Aorta (tissue), 5 donors: ENCODE data around the gene ZNF219. TPM values are rescaled to one million over a fixed set of nuclear protein-coding genes. Genes with fewer than 3 reads are reported as not detected.

Experiments used
- ATAC-seq: fragments of 200-7000 bp; cut with Tn5 transposase; one replicate; pipeline ENCODE4 v1.9.1; 2022; ENCODE audit warnings: moderate library complexity; ENCODE audit not compliant: low FRiP score
- DNase-seq, 2 donors: peaks; one replicate each; pipeline ENCODE4 v3.0.0-alpha.2; 2020
- H3K27ac ChIP-seq, 2 donors: one replicate each; pipeline ENCODE4 v1.5.1; 2013; ENCODE audit warnings: low read length in 2 of 2, mild to moderate bottlenecking in 2 of 2, moderate library complexity in 2 of 2, control low read depth in 1 of 2, inconsistent platforms in 1 of 2, low read depth in 1 of 2
- H3K27me3 ChIP-seq, 2 donors: one replicate each; pipeline ENCODE4 v1.6.1; 2013; ENCODE audit warnings: control low read depth in 1 of 2, low read length in 1 of 2, mild to moderate bottlenecking in 1 of 2, moderate library complexity in 1 of 2; ENCODE audit not compliant: insufficient read depth in 2 of 2, control insufficient read depth in 1 of 2
- H3K36me3 ChIP-seq, 2 donors: one replicate each; pipeline ENCODE4 v1.6.1; 2013; ENCODE audit warnings: control low read depth in 1 of 2, low read length in 1 of 2, mild to moderate bottlenecking in 1 of 2; ENCODE audit not compliant: insufficient read depth in 2 of 2, control insufficient read depth in 1 of 2
- H3K4me1 ChIP-seq, 2 donors: one replicate each; pipeline ENCODE4 v1.6.1; 2013; ENCODE audit warnings: low read length in 2 of 2, control low read depth in 1 of 2, mild to moderate bottlenecking in 1 of 2, moderate library complexity in 1 of 2; ENCODE audit not compliant: insufficient read depth in 2 of 2, control insufficient read depth in 1 of 2
- H3K4me3 ChIP-seq, 2 donors: one replicate each; pipeline ENCODE4 v1.5.1; 2013; ENCODE audit warnings: low read length in 2 of 2, control low read depth in 1 of 2, mild to moderate bottlenecking in 1 of 2
- H3K9me3 ChIP-seq: one replicate; pipeline ENCODE4 v1.6.1; 2013; ENCODE audit warnings: mild to moderate bottlenecking, low read length; ENCODE audit not compliant: control insufficient read depth
- WGBS, 2 donors: extraction: QIAGEN DNeasy Blood & Tissue Kit; methylation state at CpG; one replicate each; pipeline ENCODE4 v1.1.7; 2013; 5-methylcytosine and 5-hydroxymethylcytosine counted together
- intact Hi-C, 2 donors: fragments of 100-400 bp; cut with DNase I; formaldehyde crosslinking; loops; one replicate each; pipeline versions ENCODE4 v1.14.2 to v1.15.0; 2022
- polyA plus RNA-seq, 2 donors: library from polyadenylated mRNA; stranded (reverse); fragments of 200-250 nt; gene quantifications; one replicate each; pipeline ENCODE4 v1.2.3, GENCODE V29; 2013
- total RNA-seq, 2 donors: library from RNA; stranded (reverse); fragmentation: NEBNext Ultra II Directional; extraction: Animal tissue kit (Norgen Biotek cat#: 25700); gene quantifications; one replicate each; pipeline ENCODE4 v1.2.1, GENCODE V29; 2021
- donor health status: healthy with polysubstance abuse.
- donor health status: Bipolar disorder and iron deficiency.
- donor health status: DM: no; HTN: no; CAD: no.
- donor health status: DM: no; HTN: no; CAD: no.
- donor health status: DM: yes; HTN: yes; CAD: no.

Gene ZNF219
- total and polyA plus RNA-seq, 4 donors: 24.5 to 41.3 (median 36.2) TPM

DNA sequence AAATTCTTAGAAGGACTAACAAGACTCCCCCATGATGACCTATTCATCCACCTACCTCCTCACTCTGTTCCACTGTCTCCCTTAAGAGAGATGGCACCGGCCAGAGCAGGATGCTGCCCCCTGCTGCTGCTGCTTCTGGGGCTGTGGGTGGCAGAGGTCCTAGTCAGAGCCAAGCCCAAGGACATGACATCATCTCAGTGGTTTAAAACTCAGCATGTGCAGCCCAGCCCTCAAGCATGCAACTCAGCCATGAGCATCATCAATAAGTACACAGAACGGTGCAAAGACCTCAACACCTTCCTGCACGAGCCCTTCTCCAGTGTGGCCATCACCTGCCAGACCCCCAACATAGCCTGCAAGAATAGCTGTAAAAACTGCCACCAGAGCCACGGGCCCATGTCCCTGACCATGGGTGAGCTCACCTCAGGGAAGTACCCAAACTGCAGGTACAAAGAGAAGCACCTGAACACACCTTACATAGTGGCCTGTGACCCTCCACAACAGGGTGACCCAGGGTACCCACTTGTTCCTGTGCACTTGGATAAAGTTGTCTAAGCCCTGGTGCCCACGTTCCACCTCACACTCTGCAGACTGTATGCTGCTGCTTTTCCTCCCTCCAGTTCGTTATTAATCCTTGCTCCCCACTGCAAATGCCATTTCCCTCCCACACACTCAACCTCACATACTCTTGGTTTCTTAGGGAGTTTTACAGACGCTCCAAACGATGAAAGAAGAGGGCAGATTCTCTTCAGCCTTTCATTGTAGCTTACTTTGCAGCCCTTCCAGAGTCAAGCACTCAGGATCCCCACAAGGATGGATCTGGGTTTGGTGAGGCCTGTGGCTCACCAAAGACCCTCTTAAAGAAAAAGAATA, 40.4 kb downstream of the ZNF219 start, which contains the start of gene RNASE8:
Gene RNASE8 (plus strand): TSS at position 20 of the 873 bp plus-strand sequence. CDS start 71 bp downstream, at position 91.
- Histone ChIP-seq H3K9me3 (no peaks in the 10 kb centered on the region), H3K4me3 (no peak within 1 kb of the TSS), H3K4me1 (no peaks in the 10 kb centered on the region), H3K36me3 (no peaks in the 10 kb centered on the region), H3K27me3 (no peaks in the 10 kb centered on the region), H3K27ac (no peak within 1 kb of the TSS)
- peak; percentile 40 for ATAC-seq
- WGBS, 2 donors: 64 to 74% methylated on average over 8 of the region's 8 CpGs
- intact Hi-C loops: no loop called here
- no peak for DNase-seq

DNA sequence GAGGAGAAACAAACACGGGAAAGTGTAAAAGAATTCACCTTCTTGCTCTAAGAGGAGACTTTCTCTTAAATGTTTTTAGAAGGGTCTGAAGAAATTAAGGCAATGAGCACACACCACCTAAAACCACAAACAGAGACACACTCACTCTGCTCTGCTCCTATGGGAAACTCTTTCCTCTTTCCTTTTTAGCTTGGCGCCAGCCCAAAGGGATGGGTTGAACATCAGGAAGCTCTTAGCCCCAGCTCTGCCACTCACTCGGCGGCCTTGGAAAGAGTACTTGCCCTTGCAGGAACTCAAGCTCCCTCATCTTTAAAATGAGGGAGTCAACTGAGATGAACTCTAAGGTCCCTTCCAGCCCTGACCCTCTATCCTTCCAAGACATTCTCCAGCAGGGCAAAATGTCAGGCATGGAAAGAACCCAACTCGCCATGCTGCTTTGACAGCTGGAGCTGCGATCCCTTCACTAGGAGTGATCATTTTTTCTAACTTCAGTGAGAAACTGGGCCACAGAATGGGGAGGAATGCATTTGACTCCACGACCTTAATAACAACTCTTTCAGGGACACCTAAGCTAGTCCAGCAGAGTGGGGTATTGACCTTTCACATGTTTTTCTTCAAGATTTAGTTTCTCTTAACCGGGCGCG, 41.8 kb downstream of the ZNF219 start:
- Histone ChIP-seq H3K4me1 (no peaks in the 10 kb centered on the region), H3K9me3 (no peaks in the 10 kb centered on the region), H3K36me3 (no peaks in the 10 kb centered on the region), H3K27me3 (no peaks in the 10 kb centered on the region), H3K27ac (no peak overlapping the region), H3K4me3 (no peak overlapping the region)
- no peak for ATAC-seq
- WGBS, 2 donors: 85 to 87% methylated on average over 10 of the region's 10 CpGs
- intact Hi-C loops: no loop called here
- DNase-seq: no peak

DNA sequence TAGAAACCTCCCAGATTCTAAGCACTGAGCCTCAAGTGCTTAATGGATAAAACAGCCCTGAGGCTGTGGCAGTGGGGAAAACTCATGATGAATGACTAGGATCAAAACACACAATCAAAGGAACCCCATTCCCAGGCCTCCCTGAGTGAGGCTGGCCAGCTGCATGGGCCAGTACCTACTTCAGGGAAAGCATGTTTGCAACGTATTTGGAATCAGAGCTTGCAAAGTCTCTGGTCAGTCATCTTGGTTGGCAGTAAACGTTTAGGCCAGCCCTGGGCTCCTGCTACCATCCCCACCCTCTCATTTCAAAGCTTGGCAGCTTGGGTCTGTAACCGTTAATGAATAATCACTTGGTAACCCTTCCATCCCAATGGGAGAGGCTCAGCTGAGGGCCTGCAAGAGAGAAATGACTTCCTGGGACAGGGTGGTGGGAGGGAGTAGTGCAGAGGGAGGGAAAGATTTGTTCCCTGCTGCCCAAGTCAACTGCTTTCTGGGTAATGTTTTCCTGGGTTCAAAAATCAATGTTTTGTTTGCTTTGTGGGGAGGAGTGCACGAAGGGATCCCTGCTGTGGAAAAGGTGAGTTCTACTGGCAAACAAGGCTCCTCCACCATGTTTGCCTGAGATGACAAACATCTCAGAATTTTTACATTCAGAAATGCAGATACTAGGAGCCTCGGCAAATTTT, 42.9 kb downstream of the ZNF219 start:
- no peaks in the 10 kb centered on the region for H3K36me3 ChIP-seq
- intact Hi-C loops: no loop called here
- WGBS, 2 donors: 53 to 57% methylated on average over 5 of the region's 5 CpGs

DNA sequence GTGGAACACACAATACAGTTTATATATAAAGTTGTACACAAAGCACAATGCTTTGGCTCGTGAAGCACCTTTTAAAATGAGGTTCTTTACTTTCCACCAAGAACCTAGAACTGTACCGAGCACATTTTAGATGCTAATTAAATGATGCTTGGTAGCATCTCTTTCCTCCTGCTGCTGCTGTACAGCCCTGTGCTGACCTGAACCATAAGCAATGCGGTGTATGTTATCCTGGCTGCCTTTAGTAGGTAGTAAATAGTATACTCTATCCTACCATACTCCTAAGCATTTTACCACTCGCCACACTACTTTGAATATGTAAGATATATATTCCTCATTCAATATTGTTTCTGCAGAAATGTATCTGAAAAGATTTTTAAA, 43.7 kb downstream of the ZNF219 start:
- WGBS, 2 donors: 74 to 78% methylated on average over 4 of the region's 4 CpGs
- Histone ChIP-seq H3K4me1 (no peaks in the 10 kb centered on the region), H3K27ac (no peak overlapping the region), H3K27me3 (no peaks in the 10 kb centered on the region), H3K4me3 (no peak overlapping the region), H3K9me3 (no peaks in the 10 kb centered on the region), H3K36me3 (no peaks in the 10 kb centered on the region)
- DNase-seq: no peak
- no peak for ATAC-seq
- intact Hi-C loops: no loop called here

More for the DNA sequence above, 42.9 kb downstream of the ZNF219 start:
- no peak overlapping the region for H3K27ac ChIP-seq
- ATAC-seq (no peak), DNase-seq (no peak)
- no peak overlapping the region for H3K4me3 ChIP-seq
- no peaks in the 10 kb centered on the region for H3K27me3 ChIP-seq
- H3K9me3 ChIP-seq: no peaks in the 10 kb centered on the region
- H3K4me1 ChIP-seq: no peaks in the 10 kb centered on the region

DNA sequence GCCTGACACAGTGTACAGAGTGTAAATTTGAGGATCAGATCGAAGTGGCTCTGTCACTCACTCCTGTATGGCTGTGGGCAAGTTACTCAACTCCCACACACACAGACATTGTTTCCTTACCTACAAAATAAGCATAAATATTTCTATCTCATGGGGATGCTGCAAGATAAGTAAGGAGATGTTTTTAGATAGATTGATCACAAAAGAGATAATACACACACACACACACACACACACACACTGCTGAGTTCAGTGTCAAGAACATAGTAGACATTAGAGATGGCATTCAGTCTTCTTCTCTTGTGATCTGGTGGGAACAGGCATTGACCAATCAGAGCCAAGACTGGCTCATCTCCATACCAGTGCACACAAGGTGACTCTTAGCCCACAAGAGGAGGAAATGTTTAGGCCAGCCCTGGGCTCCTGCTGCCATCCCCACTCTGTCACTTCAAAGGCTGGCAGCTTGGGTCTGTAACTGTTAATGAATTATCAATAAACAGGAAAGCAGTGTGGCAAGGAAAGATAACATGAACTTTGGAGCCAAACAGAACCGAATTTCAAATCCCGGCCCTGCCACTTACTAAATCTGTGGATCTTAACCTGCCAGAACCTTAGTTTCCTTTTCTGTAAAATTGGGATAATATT, 44.2 kb downstream of the ZNF219 start:
- no peak overlapping the region for H3K27ac ChIP-seq
- no peaks in the 10 kb centered on the region for H3K36me3 ChIP-seq
- intact Hi-C loops: no loop called here
- no peaks in the 10 kb centered on the region for H3K4me1 ChIP-seq
- H3K9me3 ChIP-seq: no peaks in the 10 kb centered on the region
- 74 to 75% methylated on average over 3 of the region's 3 CpGs for WGBS, 2 donors
- no peak for ATAC-seq
- no peak for DNase-seq
- no peak overlapping the region for H3K4me3 ChIP-seq
- no peaks in the 10 kb centered on the region for H3K27me3 ChIP-seq

DNA sequence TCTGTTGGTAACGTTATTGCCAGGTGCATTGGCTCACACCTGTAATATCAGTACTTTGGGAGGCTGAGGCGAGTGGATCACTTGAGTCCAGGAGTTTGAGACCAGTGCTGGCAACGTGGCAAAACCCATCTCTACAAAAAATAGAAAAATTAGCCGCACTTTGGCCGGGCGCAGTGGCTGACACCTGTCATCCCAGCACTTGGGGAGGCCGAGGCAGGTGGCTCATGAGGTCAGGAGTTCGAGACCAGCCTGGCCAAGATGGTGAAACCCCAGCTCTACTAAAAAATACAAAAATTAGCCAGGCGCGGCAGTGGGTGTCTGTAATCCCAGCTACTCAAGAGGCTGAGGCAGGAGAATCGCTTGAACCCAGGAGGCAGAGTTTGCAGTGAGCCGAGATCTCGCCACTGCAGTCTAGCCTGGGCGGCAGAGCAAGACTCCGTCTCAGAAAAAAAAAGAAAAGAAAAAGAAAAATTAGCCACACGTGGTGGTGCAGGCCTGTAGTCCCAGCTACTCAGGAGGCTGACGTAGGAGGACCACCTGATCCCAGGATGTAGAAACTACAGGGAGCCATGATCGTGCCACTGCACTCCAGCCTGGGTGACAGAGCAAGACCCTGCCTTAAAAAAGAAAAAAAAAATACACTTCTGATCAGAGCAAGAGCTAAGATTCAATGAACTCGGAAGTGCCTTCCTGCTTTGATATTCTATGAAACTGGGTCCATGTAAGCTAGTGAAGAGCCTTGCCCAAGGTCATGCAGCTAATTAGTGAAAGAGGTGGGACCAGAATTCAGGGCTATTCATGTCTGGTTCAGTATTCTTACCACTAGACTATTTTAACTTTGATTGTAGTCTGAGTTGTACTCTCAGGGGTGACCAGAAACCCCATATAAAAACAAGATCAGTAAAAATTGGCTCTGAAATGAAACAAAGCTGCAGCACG, 45.0 kb downstream of the ZNF219 start:
- ATAC-seq (no peak), DNase-seq (no peak)
- Histone ChIP-seq H3K36me3 (no peaks in the 10 kb centered on the region), H3K9me3 (no peaks in the 10 kb centered on the region), H3K27me3 (no peaks in the 10 kb centered on the region), H3K4me3 (no peak overlapping the region), H3K27ac (no peak overlapping the region), H3K4me1 (no peaks in the 10 kb centered on the region)
- intact Hi-C loops: no loop called here
- 91 to 93% methylated on average over 20 of the region's 20 CpGs for WGBS, 2 donors

DNA sequence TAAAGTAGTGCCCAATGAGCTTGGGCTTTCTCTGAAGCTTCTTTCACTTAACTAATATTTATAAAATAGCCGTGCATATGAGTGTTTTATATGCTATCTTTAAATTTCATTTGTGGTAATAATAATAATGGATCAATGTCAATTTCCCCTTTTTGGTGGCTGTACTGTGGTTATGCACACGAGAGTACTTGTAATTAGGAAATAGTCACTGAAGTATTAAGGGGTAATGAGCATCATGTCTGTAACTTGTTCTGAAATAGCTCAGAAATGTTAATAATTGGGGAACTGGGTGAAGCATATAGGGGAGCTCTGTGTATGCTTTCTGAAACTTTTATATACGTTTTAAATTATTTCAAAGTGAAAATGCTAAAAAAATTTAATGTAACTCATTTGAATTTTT, 47.9 kb downstream of the ZNF219 start:
- Histone ChIP-seq H3K4me3 (no peak overlapping the region), H3K27ac (no peak overlapping the region), H3K4me1 (no peaks in the 10 kb centered on the region), H3K9me3 (no peaks in the 10 kb centered on the region), H3K27me3 (no peaks in the 10 kb centered on the region), H3K36me3 (no peaks in the 10 kb centered on the region)
- no peak for DNase-seq
- WGBS, 2 donors: 69 to 79% methylated on average over 3 of the region's 3 CpGs
- intact Hi-C loops: no loop called here
- no peak for ATAC-seq

DNA sequence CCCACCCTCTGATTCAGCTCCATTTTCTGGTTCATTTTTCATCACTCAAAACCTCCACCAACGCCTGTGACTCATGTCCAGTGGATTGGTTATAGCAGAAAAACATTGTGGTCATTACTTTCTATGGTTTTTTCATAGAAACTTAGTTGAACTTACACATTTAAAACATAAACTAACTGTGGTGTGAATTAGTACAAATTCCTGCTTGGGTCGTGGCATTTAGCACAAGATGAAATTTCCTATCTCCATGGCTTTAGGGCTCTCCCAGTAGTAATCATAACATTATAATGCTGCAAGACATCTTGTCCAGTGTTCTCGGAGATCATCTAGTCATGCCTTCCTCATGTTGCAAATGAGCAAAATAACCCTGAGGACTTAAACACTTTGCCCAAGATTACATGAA, 49.2 kb downstream of the ZNF219 start:
- Histone ChIP-seq H3K27me3 (no peaks in the 10 kb centered on the region), H3K9me3 (no peaks in the 10 kb centered on the region), H3K4me3 (no peak overlapping the region), H3K36me3 (no peaks in the 10 kb centered on the region), H3K4me1 (no peaks in the 10 kb centered on the region), H3K27ac (no peak overlapping the region)
- DNase-seq (no peak), ATAC-seq (no peak)
- 70 to 76% methylated on average over 3 of the region's 3 CpGs for WGBS, 2 donors
- intact Hi-C loops: no loop called here
